ENCODE measurements around the gene ZNF467. TPM values are rescaled to one million over a fixed set of nuclear protein-coding genes. Genes with fewer than 3 reads are reported as not detected.

The ZNF467 gene
- polyA plus RNA-seq, 1 donor: 6.0 TPM

DNA sequence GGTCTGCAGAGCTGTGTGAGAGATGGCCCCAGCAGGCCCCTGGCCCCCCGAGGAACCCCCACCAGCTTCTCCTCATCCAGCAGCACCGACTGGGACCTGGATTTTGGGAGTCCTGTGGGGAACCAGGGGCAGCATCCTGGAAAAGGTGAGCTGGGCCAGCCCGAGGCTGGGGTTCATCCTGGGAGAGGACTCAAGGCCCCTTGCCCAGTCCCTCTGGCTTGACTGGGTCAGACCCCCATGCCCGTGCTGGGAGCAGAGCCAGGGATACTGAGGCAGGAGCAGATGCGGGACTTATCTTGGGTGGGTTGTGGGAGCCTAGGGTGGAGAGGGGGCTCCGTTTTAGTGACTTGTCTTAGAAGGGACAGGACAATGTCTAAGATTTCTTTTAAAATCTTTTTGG, 47.5 kb downstream of the ZNF467 start:
- no CpG with 5 or more reads among the region's 6 CpGs for WGBS (ENCODE audit: insufficient coverage, low lambda C conversion rate)
- Histone ChIP-seq H3K4me1 (ENCODE audit: control insufficient read depth, insufficient read depth, low read length) (no peaks in the 10 kb centered on the region), H3K36me3 (ENCODE audit: control insufficient read depth, insufficient read depth, low read length) (peaks cover 65% of the 10 kb centered on the region), H3K27me3 (ENCODE audit: control insufficient read depth, insufficient read depth, low read length) (no peaks in the 10 kb centered on the region), H3K4me3 (ENCODE audit: low read length) (no peak overlapping the region), H3K9me3 (ENCODE audit: control insufficient read depth, low read depth, low read length) (no peaks in the 10 kb centered on the region), H3K27ac (ENCODE audit: low read length) (no peak overlapping the region)
- DNase-seq: no peak

DNA sequence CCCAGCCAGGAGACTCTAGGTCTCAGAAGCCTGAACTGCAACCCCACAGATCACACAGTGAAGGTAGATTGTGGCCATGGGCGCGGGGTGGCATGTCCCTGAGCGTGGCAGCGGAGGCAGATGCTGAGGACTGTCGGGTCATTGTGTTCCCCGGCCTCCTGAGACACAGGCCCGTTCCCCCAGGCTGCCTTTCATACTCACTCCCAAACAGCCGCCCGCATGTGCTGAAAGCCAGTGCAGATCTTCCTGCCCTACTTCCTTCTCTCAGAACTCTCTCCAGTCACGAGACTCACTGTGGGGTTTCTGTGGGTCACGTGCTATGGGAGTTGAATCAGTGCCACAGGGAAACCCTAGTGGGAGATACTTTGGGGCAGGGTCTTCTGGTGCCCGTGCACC, 48.0 kb downstream of the ZNF467 start:
- H3K27ac ChIP-seq (ENCODE audit: low read length): no peak overlapping the region
- DNase-seq: no peak
- H3K4me1 ChIP-seq (ENCODE audit: control insufficient read depth, insufficient read depth, low read length): peaks cover 2% of the 10 kb centered on the region
- peaks cover 65% of the 10 kb centered on the region for H3K36me3 ChIP-seq (ENCODE audit: control insufficient read depth, insufficient read depth, low read length)
- WGBS (ENCODE audit: insufficient coverage, low lambda C conversion rate): no CpG with 5 or more reads among the region's 12 CpGs
- no peak overlapping the region for H3K4me3 ChIP-seq (ENCODE audit: low read length)
- no peaks in the 10 kb centered on the region for H3K27me3 ChIP-seq (ENCODE audit: control insufficient read depth, insufficient read depth, low read length)
- H3K9me3 ChIP-seq (ENCODE audit: control insufficient read depth, low read depth, low read length): no peaks in the 10 kb centered on the region

DNA sequence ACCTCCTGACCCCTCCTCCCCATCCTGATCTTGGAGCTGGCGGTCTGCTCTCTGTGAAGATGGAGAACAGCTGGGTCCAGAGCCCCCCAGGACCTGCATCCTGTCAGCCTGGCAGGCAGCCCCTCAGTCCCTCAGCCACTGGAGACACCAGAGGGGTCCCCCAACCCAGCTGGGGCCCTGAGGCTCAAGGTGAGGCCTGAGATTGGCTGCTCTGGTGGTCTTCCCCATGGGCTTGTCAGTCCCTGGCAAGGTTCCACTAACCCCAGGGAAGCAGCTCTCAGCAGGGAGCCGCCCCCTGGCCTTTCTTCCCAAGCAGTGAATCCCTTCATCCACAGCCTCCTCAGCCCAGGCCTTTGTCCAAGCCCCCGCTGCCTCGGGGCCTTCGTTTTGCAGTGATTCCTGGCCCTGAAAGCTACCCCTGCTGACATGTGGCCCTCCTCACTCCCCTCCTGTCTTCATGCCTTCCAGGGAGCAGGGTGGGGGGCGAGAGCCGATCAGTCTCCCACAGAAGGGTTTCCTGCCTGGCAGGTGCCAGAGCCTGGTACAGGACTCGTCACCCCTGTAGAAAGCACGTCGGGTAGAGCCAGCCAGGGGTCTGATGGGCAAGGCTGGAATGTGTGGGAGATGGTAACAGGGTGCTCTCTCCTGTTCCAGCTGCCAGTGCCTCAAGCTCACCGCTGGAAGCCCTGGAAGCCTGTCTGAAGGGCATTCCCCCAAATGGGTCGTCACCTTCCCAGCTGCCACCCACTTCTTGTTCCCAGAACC, 48.5 kb downstream of the ZNF467 start:
- H3K27ac ChIP-seq (ENCODE audit: low read length): no peak overlapping the region
- H3K4me1 ChIP-seq (ENCODE audit: control insufficient read depth, insufficient read depth, low read length): peaks cover 2% of the 10 kb centered on the region
- WGBS (ENCODE audit: insufficient coverage, low lambda C conversion rate): no CpG with 5 or more reads among the region's 12 CpGs
- H3K36me3 ChIP-seq (ENCODE audit: control insufficient read depth, insufficient read depth, low read length): peaks cover 69% of the 10 kb centered on the region
- no peaks in the 10 kb centered on the region for H3K27me3 ChIP-seq (ENCODE audit: control insufficient read depth, insufficient read depth, low read length)
- no peak overlapping the region for H3K4me3 ChIP-seq (ENCODE audit: low read length)
- DNase-seq: no peak
- H3K9me3 ChIP-seq (ENCODE audit: control insufficient read depth, low read depth, low read length): no peaks in the 10 kb centered on the region

DNA sequence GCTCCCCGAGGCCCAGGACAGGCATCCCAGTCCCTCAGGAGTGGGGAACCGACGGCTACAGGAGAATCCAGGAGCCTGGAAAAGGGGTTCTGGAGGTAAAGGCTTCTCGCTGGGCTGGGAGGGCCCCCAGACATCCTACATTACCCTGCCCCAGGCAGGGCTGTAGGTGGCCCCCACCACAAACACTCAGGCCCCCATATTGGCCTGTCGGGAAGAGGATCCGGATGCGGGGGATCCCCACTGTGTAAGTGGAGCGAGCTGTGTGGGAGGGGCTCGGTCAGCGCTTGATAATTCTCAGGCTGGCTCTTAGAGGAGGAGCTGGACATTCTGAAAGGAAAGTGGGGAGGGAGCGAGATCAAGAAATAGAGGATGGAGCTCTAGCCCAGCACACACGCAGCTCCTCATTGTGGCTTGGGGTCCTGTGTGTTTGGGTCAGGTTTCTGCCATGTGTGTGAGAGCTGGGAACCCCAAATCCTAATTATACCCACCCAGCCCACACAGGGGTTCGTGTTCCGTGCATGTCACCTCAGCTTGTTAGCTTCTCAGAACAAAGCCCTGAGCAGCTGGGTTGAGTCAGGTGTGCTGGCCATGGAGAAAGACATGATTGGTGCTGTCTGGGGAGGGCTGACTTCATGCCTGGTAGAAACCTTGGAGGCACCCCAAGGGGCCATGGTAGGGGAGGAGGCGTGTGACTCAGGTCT, 49.4 kb downstream of the ZNF467 start:
- Histone ChIP-seq H3K27ac (ENCODE audit: low read length) (no peak overlapping the region), H3K4me3 (ENCODE audit: low read length) (no peak overlapping the region), H3K4me1 (ENCODE audit: control insufficient read depth, insufficient read depth, low read length) (peaks cover 2% of the 10 kb centered on the region), H3K36me3 (ENCODE audit: control insufficient read depth, insufficient read depth, low read length) (peaks cover 63% of the 10 kb centered on the region), H3K27me3 (ENCODE audit: control insufficient read depth, insufficient read depth, low read length) (no peaks in the 10 kb centered on the region), H3K9me3 (ENCODE audit: control insufficient read depth, low read depth, low read length) (no peaks in the 10 kb centered on the region)
- no peak for DNase-seq
- 100% methylated on average over 1 of the region's 15 CpGs for WGBS (ENCODE audit: insufficient coverage, low lambda C conversion rate)

DNA sequence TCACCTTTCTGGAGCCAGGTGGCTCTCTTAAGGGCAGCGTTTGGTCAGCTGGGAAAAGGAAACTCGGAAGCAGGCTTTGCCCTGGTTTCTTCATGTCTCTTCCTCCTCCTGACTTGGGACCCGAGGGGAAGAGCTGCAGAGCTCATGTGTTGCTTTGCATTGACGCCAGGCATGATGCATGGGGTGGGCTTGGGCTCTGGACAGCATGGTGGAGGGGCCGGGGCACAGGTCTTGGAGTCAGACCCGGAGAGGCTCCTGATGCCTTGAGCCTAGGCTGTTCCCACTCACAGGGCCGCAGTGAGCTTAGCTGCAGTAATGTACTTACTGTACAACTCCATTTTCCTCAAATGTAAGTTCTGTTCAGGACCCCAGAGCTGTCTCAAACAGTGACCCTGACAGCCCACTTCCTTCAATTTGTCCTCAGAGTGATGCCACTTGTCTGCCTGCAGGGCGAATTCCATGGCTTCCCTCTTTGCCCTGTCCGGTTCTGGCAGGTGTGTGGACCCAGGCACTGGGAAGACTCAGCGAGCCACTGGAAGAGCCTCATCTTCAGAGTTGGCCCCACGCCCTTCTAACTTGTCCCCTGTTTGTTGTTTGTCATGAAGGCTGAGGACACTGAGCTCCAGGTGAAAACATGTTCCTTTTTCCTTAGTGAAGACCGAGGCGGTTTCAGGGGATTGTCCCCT, 50.2 kb downstream of the ZNF467 start:
- Histone ChIP-seq H3K27ac (ENCODE audit: low read length) (no peak overlapping the region), H3K36me3 (ENCODE audit: control insufficient read depth, insufficient read depth, low read length) (peaks cover 56% of the 10 kb centered on the region), H3K4me3 (ENCODE audit: low read length) (no peak overlapping the region), H3K27me3 (ENCODE audit: control insufficient read depth, insufficient read depth, low read length) (no peaks in the 10 kb centered on the region), H3K4me1 (ENCODE audit: control insufficient read depth, insufficient read depth, low read length) (peaks cover 2% of the 10 kb centered on the region), H3K9me3 (ENCODE audit: control insufficient read depth, low read depth, low read length) (no peaks in the 10 kb centered on the region)
- DNase-seq: no peak
- WGBS (ENCODE audit: insufficient coverage, low lambda C conversion rate): no CpG with 5 or more reads among the region's 13 CpGs

DNA sequence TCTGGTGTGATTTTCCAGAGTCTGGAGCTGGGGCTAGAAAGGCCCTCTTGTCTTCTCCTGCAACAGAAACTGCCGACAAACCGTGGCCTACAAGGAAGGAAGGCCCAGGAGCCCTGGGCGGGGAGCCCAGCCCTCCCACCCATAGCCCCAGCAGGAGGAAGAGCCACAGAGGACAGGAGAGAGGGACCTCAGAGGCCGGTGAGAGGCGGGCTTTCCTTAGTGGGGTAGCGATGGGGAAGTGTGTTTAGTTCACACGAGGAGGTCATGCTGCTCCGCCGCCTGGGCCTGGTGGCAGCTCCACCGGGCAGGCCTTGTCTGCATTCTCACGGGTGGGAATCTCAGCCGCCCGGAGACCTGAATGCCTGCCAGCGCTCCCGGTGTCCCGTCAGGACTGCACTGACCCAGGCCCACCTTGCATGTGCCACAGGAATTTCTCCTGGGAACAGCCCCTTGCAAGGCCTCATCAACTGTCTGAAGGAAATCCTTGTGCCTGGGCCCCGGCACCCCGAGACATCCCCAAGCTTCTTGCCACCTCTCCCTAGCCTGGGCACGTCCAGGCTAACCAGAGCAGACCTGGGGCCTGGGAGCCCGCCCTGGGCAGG, 50.9 kb downstream of the ZNF467 start:
- WGBS (ENCODE audit: insufficient coverage, low lambda C conversion rate): no CpG with 5 or more reads among the region's 20 CpGs
- Histone ChIP-seq H3K27ac (ENCODE audit: low read length) (no peak overlapping the region), H3K9me3 (ENCODE audit: control insufficient read depth, low read depth, low read length) (no peaks in the 10 kb centered on the region), H3K4me1 (ENCODE audit: control insufficient read depth, insufficient read depth, low read length) (peaks cover 2% of the 10 kb centered on the region), H3K27me3 (ENCODE audit: control insufficient read depth, insufficient read depth, low read length) (no peaks in the 10 kb centered on the region), H3K36me3 (ENCODE audit: control insufficient read depth, insufficient read depth, low read length) (peaks cover 53% of the 10 kb centered on the region), H3K4me3 (ENCODE audit: low read length) (no peak overlapping the region)
- no peak for DNase-seq

DNA sequence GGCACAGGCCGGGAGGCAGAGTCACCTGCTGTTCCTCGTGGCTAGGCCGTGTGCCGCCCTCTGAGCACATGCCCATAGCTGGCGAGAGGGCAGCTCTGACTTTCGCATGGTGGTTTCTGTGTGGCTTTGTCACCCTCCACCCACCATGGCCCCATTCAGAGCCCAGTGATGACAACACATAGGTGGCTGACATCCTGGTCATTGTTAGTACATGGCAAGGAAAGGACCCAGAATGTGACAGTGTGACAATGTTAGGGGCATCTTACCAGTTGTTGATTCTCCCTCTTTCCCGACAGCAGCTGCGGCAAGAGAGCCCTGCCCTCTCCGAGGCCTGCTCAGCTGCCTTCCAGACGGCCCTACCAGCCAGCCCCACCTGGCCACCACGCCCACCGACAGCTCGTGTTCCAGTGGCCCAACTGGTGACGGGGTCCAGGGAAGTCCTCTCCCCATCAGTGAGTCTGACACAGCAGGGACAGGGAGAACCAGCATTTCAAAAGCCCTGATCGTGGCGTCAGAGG, 52.2 kb downstream of the ZNF467 start:
- Histone ChIP-seq H3K36me3 (ENCODE audit: control insufficient read depth, insufficient read depth, low read length) (peaks cover 50% of the 10 kb centered on the region), H3K4me3 (ENCODE audit: low read length) (no peak overlapping the region), H3K27me3 (ENCODE audit: control insufficient read depth, insufficient read depth, low read length) (no peaks in the 10 kb centered on the region), H3K27ac (ENCODE audit: low read length) (no peak overlapping the region), H3K9me3 (ENCODE audit: control insufficient read depth, low read depth, low read length) (no peaks in the 10 kb centered on the region), H3K4me1 (ENCODE audit: control insufficient read depth, insufficient read depth, low read length) (peaks cover 2% of the 10 kb centered on the region)
- no peak for DNase-seq
- no CpG with 5 or more reads among the region's 16 CpGs for WGBS (ENCODE audit: insufficient coverage, low lambda C conversion rate)

DNA sequence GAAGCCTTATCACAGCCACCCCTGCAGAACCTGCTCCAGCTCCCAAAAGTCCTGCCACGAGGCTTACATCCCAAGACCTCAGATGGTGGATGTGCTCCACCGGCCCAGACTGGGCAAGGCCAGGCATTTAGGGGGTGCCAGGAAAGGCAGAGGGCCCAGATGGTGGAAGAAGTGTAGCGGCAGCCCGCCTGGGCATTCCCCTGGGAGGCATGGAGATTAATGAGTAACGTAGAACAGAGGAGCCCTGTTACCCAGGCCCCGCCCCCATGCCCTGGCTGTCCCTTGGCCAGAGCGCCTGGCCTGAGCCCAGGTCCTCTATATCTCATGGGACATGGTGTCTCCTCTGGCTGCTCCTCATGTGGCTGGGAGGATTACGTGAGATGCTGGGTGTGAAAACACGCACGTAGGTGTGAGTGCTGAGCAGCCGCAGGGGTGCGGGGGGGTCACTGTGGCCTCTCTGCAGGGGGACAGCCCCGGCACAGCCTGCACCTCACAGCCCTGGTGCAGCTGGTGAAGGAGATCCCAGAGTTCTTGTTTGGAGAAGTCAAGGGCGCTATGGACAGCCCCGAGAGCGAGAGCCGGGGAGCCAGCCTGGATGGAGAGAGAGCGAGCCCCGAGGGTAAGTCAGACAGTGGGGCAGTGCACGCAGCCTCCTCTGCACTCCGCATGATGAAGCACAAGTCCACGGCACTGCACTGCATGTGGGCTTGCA, 52.9 kb downstream of the ZNF467 start:
- Histone ChIP-seq H3K27me3 (ENCODE audit: control insufficient read depth, insufficient read depth, low read length) (no peaks in the 10 kb centered on the region), H3K36me3 (ENCODE audit: control insufficient read depth, insufficient read depth, low read length) (peaks cover 45% of the 10 kb centered on the region), H3K4me3 (ENCODE audit: low read length) (no peak overlapping the region), H3K4me1 (ENCODE audit: control insufficient read depth, insufficient read depth, low read length) (peaks cover 2% of the 10 kb centered on the region), H3K9me3 (ENCODE audit: control insufficient read depth, low read depth, low read length) (no peaks in the 10 kb centered on the region), H3K27ac (ENCODE audit: low read length) (no peak overlapping the region)
- DNase-seq: no peak
- WGBS (ENCODE audit: insufficient coverage, low lambda C conversion rate): no CpG with 5 or more reads among the region's 22 CpGs

DNA sequence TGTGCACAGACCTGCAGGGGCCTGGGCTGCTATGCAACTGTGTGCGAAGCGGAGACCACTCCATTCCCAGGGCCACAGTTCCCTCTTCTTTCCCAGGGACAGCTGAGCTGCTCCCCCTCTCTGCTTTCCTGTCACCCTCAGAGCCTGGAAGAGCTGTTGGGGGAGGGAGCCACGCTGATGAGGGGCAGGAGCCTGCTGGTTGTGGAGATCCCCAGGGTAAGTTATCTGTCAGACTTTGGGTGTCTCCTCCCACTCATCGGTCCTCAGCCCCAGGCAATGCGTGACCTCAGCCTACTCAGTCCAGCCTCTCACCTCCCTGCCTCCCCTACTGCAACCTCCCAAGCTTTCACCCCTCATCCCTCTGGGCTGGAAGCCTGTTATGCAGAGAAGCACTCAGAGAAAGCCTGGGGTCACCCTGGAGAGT, 53.5 kb downstream of the ZNF467 start:
- Histone ChIP-seq H3K9me3 (ENCODE audit: control insufficient read depth, low read depth, low read length) (no peaks in the 10 kb centered on the region), H3K27ac (ENCODE audit: low read length) (no peak overlapping the region), H3K4me3 (ENCODE audit: low read length) (no peak overlapping the region), H3K27me3 (ENCODE audit: control insufficient read depth, insufficient read depth, low read length) (no peaks in the 10 kb centered on the region), H3K4me1 (ENCODE audit: control insufficient read depth, insufficient read depth, low read length) (peaks cover 2% of the 10 kb centered on the region), H3K36me3 (ENCODE audit: control insufficient read depth, insufficient read depth, low read length) (peaks cover 40% of the 10 kb centered on the region)
- no CpG with 5 or more reads among the region's 5 CpGs for WGBS (ENCODE audit: insufficient coverage, low lambda C conversion rate)
- DNase-seq: no peak
